ENCODE measurements around the gene PRKD2.

PRKD2 gene

GRCh38 chr19:46660008-46660517, 56.9 kb downstream of the PRKD2 start:
- FAIRE-seq: no peak

DNA sequence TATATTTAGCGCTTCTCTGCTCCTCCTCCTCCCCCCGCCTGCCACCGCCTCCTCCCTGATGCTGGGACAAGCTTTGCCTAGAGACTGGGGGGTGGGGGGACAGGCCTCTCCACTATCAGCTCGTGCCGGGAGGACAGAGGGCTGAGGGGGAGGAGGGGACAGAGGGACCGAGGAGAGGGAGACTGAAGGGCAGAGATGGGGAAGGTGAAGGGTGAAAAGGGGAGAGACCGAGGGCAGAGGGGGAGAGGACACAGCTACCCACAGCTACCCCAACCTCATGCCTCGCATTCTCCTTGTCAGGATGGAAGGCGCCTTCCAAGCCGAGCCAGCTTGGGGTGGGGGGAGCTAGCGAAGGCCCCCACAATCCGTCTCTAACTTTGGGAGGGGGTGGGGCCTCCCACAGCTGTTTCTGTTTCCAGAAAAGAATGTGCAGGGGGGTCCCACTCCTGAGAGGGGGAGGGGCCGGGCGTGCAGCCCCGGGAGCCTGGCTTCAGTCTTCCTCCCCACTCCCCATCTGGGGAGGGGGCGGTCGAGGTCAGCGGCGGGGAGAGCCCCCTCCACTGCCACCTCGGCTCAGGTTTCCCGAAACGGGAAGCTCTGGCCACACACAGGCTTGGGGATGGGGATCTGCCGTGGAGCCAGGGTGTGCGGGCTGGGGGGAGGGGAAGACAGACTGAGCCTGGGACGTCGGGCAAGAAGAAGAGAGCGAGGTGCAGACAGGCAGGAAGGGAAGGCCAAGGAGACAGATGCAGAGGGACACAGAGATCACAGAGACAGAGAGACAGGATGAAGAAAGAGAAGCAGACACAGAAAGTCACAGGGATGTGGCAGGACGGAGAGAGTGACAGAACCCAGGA, 57.5 kb downstream of the PRKD2 start:
- FAIRE-seq: no peak

DNA sequence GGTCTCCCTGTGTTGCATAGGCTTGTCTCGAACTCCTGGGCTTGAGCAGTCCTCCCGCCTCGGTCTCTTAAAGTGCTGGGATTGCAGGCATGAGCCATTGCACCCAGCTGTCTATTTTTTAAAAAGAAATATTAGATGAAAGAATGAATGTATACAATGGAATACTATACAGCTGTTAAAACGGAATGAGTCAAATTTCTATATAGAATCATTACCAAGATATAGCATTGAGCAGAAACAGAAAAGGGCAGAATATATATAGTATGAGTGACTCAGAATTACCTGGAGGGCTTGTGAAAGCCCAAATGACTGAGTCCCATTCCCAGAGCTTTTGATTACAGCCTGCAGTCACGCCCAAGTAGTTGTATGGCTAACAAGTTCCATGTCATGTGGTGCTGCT, 60.4 kb downstream of the PRKD2 start:
- FAIRE-seq: no peak

DNA sequence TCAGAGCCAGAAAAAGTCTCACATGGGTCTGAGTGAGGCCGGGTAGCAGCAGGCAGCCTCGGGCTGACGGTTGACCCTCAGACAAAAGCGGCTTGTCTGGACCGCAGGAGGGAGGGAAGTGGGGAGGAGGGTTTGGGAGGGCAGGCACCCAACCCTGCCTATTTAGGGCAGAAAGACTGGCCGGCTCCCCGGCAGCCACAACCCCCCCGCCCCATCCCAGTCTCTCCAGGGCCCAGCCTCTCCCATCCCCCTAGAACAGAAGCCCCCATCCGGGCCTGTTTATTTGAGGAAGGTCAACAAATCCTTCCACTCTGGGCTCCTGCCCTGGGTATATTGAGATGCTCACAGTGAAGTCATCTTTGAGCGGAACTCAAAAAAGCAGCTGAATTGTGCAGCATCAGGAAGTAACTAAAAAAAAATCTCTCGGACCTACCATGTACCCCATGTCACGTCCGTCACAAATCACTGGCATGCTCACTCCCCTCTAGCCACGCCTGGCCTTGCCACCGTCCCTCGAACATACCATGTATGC, 62.2 kb downstream of the PRKD2 start:
- no peak for FAIRE-seq

GRCh38 chr19:46650445-46650844, 66.5 kb downstream of the PRKD2 start:
- no peak for FAIRE-seq

DNA sequence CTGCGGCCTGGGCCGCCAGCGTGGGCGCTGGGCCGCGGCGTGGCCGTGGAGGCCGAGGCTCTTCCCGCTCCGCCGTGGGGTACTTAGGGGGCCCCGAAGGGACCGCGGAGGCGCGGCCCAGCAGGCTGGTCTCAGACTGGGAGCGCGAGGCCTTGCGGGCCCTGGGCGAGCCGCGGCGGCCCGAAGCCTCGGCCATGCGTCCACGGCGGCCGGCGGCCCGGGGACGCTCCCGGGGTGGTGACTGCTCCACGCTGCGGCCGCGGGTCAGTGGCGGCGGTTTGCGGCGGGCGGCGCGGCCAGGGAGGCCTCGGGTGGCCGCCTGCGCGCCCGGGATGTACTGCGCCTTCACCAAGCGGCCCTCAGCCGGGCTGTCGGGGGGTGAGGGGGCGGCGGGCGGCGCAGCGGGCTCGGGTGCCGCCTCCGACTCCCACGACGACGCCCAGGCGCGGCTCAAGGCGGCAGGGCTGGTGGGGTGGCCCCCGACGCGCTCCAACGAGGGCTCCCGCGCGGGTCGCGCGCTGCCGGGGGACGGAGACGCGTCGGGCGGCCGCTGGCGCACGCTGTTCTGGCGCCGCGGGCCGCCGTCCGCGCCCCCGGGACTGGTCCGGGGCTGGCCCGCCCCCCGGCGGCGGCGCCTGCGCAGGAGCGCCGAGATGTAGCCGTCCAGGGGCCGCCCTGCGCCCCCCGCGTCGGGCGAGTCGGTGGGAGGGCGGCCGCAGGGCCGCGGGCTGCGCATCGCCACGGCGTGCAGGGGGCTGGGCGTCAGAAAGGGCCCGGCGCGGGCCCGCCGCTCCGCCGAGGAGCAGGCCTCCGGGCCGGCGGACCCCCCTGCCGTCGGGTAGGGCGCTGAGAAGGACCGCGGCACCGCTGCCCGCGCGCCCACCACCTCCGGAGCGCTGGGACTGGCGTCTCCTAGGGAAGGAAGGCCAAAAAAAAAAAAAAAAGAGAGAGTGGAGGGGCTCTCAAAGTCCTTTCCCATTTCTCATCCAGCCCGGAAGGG, 67.7 kb downstream of the PRKD2 start:
- FAIRE-seq: no peak

GRCh38 chr19:46648060-46648960, 68.6 kb downstream of the PRKD2 start:
- no peak for FAIRE-seq

DNA sequence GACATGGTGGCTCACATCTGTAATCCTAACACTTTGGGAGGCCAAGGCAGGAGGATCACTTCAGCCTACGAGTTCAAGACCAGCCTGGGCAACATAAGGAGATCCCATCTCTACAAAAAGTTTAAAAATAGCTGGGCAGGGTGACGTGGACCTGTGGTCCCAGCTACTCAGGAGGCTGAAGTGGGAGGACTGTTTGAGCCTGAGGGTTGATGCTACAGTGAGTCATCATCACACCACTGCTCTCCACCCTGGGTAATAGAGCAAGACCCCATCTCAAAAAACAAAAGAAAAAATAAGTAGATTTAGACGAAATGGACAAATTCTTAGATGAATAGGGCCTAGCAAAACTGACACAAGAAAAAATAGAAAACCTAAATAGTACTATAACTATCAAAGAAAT, 70.5 kb downstream of the PRKD2 start:
- FAIRE-seq: no peak

- FAIRE-seq: no peak
These were observed 72.2 kb downstream of the PRKD2 start for GRCh38 chr19:46644720-46645119.

DNA sequence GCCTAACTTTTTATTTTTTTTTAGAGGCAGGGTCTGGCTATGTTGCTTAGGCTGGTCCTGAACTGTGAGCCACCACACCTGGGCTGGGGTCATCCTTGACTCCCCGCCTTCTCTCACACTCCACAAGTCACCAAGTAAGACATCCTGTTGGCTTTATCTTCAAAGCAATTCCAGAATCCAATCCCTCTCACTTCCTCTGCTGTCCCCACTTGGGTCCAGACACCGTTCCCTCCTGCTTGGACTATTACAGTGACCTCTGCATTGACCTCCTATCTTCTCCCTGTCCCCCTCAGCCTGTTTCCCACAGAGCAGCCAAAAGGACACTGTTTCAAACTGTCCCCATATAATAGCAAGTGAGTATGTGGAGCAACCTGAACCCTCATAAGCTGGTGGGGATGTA, 76.3 kb downstream of the PRKD2 start:
- FAIRE-seq: no peak

DNA sequence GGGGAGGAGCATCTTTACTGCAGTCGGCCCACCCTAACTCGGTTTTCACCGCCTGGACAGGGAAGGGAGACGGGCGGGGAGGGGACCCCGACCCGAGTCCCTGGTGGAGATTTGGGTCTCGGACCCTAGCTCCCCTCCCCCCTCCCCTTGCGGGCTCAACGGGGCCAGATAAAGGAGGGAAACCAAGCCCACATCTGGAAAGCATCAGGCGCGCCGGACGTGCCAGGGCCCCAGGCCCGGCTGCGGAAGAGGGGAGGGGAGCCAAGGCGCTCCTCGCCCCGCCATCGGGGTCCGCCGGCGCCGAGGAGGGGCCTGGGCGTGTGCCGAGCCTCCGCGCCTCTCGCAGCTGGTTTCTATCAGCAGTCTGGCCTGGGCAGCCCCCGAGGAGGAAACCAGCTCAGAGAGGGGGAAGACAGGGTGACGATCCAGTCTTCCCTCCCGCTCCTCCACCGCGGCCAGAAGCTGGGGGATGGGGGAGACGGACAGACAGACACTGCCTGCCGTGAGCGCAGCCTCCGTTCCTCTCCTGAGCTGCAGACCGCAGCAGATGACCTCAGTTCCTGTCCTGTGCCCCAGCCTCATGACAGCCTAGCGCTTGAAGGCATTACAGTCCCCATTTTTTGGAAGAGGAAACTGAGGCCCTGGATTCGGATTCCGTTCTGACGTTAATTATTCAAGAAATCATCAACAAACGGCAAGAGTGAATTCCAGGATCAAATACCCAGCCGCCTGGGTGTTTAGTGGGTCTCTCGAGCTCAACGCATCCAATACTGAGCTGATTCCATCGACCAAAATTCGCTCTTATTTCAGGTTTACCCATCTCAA, 77.3 kb downstream of the PRKD2 start:
- FAIRE-seq: no peak

- no peak for FAIRE-seq
These were observed 79.7 kb downstream of the PRKD2 start for GRCh38 chr19:46637224-46637623.

- no peak for FAIRE-seq
These were observed 80.8 kb downstream of the PRKD2 start, which contains the start of gene GNG8 for GRCh38 chr19:46635920-46636761. TSS of gene GNG8 (minus strand) at chr19:46636202. CDS start at chr19:46634682, 1,520 bp downstream.

- FAIRE-seq: no peak
These were observed 82.2 kb downstream of the PRKD2 start for GRCh38 chr19:46634656-46635218.

GRCh38 chr19:46634045-46634655, 82.8 kb downstream of the PRKD2 start:
- FAIRE-seq: no peak

DNA sequence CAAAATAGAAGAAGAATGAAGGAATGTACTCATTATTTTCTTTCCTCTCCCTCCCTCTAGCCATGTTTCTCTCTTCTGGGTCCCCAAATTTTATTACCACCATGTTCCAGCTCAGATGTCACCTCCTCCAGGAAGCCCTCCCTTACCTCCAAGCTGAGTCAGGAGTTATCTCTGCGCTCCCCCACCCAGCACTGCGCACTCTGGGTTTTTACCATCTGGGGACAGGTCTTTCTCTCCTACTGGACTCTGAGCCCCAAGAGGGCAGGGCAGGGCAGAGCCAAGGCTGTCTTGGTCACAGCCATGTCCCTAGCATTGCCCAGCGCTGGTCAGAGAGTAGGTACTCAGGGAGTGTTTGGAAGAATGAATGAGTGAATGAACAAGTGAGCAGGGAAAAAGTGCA, 83.8 kb downstream of the PRKD2 start:
- FAIRE-seq: no peak

GRCh38 chr19:46631481-46631880, 85.4 kb downstream of the PRKD2 start:
- no peak for FAIRE-seq

- no peak for FAIRE-seq
These were observed 86.2 kb downstream of the PRKD2 start for GRCh38 chr19:46630586-46631205.

GRCh38 chr19:46629546-46630025, 87.3 kb downstream of the PRKD2 start:
- FAIRE-seq: no peak
